ENCODE data around the gene SLC25A25.

SLC25A25 gene

DNA sequence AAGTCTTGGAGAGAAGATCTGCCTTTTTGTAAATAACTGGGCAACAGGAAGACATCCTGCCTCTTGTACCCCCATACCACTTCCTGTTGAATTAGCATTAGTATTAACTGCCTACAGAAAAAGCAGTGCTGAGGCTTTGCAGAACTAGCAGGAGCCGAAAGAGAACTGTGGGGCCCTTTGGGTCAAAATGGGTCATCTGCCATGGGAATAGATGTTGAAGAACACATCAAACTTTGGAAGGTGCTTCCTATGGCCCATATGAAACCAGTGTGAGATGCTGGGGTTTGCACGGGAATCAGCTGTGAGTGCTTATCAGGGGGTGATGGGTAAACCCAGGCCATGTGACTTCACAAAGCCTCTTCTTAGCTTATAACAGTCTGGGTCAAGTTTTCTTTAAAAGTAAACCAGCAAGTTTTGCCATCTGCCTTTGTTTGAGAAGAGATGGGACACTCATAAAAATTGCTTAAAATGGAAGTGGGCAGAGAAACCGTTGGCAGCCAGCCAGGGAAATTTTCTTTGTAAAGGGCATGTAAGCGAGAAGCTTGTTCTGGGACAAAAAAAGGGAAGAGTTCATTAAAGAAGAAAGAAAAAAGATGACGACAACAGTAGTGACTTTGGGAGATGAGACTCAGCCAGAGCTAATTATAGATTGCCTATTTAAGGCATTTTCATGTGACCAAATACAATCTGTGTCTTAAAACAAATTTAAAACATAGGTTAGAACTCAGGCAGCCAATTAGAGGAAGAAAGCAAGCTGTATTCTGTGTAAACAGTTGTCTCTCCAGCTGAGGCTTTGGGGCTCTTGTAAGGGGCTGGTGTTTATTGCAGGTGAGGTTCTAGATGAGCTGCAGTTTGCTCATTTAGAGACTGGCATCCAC is 4.4 kb downstream of the SLC25A25 start:
- peak; percentile 34 to 48 for DNase-seq (ENCODE audit: low read depth in 2 of 2)

GRCh38 chr9:128073253-128073886 is 5.3 kb downstream of the SLC25A25 start:
- DNase-seq (ENCODE audit: low read depth in 2 of 2): no peak

GRCh38 chr9:128077847-128078503 is 9.9 kb downstream of the SLC25A25 start:
- no peak for DNase-seq (ENCODE audit: low read depth in 2 of 2)

DNA sequence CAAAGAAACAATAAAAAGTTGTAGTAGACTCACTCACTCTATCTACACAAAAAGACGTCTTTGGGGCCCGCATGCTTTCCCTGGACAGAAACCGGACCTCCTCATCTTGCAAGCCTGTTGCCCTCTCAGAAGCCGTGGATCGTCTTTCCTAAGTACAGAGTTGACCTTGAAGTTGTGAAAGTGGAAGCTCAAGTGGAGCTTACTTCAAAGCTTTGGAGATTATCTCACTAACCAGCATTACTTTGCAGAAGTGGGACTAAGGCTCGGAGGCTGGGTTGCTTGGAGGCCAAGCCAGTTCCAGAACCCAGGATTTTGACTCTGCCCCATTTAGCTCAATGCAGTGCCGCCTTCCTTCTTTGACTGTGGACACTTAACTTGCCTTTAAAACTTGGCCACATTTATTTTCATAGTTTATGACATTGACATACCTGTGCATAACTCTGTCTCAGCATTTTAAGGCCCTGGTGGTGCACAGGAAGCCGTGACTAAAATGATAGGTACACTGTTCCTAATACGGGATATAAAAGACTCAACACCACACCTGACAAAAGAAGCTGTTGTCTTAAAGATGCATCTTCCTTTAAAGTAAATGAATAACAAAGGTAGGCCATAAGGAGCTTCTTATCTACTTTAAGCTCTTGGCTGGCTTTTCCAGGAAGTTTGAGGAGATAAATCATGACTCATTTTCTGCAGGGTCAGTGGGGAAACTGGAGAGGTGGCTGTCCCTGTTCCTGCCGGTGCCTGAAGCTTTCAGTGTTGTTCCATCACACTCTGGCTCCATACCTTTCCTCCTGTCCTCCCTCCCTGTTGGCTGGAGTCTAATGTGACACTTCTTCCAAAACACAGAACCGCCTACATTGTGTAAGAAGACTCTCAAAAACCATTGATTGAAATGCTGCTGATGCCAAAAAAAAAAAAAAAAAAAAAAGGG is 10.7 kb downstream of the SLC25A25 start:
- no peak for DNase-seq (ENCODE audit: low read depth in 2 of 2)

DNA sequence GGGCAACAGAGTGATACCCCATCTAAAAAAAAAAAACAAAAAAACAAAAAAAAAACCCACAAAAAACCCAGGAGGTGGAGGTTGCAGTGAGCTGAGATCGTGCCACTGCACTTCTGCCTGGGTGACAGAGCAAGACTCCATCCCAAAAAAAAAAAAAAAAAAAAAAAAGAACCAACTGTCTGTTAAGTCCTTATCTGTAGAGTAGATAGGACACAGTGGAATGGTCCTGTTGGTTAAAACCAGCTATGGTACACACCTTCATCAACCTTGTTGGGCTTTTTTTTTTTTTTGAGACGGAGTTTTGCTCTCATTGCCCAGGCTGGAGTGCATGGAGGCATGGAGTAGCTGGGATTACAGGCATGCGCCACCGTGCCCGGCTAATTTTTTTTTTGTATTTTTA is 12.2 kb downstream of the SLC25A25 start:
- DNase-seq (ENCODE audit: low read depth in 2 of 2): no peak

GRCh38 chr9:128081056-128081455 is 13.0 kb downstream of the SLC25A25 start:
- no peak for DNase-seq (ENCODE audit: low read depth in 2 of 2)

DNA sequence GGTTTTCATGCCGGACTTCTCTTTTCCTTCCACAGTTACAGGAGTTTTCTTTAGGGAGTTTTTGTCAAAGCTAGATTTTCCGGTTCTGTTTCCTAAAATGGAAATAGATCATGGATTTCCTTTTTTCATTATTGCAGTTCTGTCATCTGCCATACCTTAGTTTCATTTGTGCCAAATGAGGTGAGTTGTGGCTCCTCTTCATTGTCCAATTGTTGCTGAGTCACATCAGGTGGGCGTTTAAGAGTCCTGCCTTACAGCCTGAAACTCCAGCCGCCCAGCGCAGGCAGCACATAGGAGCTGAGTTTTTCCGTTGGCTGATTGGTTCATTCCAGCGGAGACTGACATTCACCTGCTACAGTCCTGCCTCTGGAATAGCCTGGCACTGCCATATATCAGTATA is 14.1 kb downstream of the SLC25A25 start:
- no peak for DNase-seq (ENCODE audit: low read depth in 2 of 2)

- DNase-seq (ENCODE audit: low read depth in 2 of 2): no peak
Measured at GRCh38 chr9:128084746-128085145, 16.7 kb downstream of the SLC25A25 start.

DNA sequence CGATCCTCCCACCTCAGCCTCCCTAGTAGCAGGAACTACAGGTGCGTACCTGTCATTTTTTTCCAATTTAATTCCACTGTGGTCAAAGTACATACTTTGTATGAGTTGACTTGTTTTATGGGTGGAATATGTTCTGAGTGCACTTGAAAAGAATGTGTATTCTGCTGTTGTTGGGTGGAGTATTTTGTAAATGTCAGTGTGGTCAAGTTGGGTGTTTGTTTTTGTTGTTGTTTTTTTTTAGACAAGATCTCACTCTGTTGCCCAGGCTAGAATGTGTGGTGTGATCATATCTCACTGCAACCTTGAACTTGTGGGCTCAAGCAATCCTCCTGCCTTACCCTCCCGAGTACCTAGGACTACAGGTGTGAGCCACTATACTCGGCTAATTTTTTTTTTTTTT is 17.9 kb downstream of the SLC25A25 start:
- no peak for DNase-seq (ENCODE audit: low read depth in 2 of 2)

- DNase-seq (ENCODE audit: low read depth in 2 of 2): no peak
Measured at GRCh38 chr9:128087262-128087661, 19.2 kb downstream of the SLC25A25 start.

- no peak for DNase-seq (ENCODE audit: low read depth in 2 of 2)
Measured at GRCh38 chr9:128088253-128088945, 20.4 kb downstream of the SLC25A25 start.

DNA sequence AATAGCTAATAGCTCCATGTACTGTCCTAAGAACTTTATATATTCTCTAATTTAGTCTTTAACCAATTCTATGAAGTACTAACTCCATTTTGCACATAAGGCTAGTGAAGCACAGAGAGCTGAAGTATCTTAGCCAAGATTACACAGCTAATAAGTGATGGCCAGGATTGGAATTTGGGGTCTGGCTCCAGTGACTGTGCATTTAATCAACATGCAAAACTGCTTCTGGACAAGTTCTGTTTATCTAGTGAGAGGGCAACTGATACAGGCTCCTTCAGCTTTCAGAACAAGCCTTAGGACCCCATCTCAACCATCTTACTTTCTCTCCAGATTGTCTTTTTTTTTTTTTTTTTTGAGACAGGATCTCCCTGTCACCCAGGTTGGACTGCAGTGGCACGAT is 21.3 kb downstream of the SLC25A25 start:
- no peak for DNase-seq (ENCODE audit: low read depth in 2 of 2)

DNA sequence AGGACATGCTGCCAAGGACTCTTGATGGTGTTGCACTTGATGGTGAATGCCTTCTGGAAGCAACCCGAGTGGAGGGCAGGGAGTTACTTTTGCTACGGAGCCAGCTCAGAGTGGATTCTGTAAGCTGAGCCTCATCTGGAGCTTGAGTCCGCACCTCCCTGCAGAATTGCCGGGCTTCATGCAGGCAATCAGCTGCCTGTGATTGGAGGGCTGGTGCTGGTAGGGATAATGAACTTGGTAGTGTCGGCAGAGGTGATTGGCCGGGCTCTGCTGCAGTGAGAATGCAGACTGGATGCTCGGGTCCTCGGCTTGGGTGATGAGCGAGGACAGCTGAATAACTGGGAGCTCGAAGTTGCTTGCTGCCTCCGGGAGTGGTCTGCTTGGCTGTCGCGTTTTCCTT is 23.1 kb downstream of the SLC25A25 start:
- DNase-seq (ENCODE audit: low read depth in 2 of 2): no peak

DNA sequence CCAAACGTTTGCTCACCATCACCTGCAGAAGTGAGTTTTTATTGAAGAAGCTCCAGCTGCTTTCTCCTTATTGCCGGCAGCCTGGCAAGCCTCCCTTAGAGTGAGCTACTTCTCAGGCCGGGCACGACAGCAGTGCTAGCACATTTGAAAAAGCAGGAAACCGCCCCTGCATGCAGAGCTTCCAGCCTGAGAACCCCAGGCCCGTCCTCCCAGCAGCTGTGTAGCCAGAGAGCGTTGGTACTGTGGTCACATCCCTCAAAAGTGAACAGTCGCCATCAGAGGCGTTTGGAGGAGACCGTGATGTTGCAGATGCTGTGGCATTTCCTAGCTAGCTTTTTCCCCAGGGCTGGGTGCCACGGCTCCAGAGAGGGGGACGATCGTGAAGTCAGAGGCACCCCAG is 23.5 kb downstream of the SLC25A25 start:
- no peak for DNase-seq (ENCODE audit: low read depth in 2 of 2)

- no peak for DNase-seq (ENCODE audit: low read depth in 2 of 2)
Measured at GRCh38 chr9:128092199-128092977, 24.4 kb downstream of the SLC25A25 start.

DNA sequence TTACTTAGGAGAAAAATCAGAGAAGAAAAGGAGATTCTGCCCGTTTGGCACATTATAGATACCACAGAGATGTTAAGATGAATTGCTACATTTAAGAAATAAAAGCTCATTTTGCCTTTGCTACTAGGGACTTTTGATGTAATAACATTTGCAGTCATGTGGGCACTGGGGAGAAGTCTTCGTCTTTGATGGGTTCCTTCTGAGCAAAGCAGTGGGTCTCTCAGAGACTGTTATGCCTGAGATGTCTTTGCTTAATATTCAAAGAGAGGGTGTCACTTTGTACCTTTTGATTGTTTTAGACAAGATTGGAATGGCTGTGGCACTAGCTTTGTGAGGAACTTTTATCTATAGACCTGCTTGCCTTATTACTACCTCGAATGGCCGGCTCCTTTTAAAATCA is 25.0 kb downstream of the SLC25A25 start:
- DNase-seq (ENCODE audit: low read depth in 2 of 2): no peak

DNA sequence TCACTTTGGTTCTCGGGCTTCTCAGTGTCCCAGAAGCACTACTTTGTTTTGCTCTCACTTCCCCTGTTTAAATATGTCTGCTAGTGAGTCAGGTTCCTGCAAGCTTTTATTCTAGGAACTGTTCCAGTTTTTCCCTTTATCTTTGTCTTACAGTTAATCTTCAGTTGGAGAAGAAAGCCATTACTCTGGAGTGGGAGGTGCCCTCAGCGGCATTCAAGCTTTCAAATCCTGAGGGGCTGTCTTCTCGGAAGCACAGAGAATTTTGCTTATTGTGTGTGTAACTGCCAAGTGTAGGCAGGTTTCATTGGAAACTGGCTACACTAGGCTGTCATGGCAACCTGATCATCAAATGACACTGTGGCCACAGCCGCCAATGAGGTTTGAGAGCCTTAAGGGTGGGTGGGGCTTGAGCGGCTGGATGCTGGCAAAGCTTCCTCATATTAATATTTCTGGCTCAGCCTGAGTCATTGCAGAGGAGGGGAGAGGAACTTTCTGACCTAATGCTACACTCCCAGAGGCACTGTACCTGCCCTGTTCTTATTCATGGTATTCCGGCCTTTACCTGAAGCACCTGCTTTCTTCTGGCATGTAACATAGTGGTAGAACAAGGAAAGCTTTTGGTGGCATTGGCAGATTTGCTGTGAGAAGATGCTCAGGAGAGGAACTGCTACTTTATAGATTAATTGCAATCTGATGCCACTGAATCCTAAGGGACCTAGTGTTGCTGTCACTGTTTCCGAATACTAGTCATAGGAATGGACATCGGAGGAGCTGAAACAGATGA is 26.3 kb downstream of the SLC25A25 start:
- peak; percentile 61 to 76 for DNase-seq (ENCODE audit: low read depth in 2 of 2)

GRCh38 chr9:128094950-128095544 is 27.0 kb downstream of the SLC25A25 start:
- no peak for DNase-seq (ENCODE audit: low read depth in 2 of 2)

Measured in stimulated activated CD8-positive, alpha-beta memory T cell treated with anti-CD3 and anti-CD28 coated beads, Interleukin-7, amount 100 ng/mL, for 4 hours (primary cell).